GM23338 (cell line): Measurements from ENCODE around the gene SDC1.

Experiments used
- CREB1 ChIP-seq: fragments of 250-450 bp; sonication (Bioruptor Pico); IDR thresholded peaks from 2 replicates; pipeline ENCODE4 v1.5.0; 2020; ENCODE audit warnings: low read depth, mild to moderate bottlenecking, moderate library complexity
- CTCF ChIP-seq, 2 experiments: fragments of 200-600 bp in 1 of 2; sonication (generic) in 1 of 2; conservative IDR thresholded peaks; 2 replicates each; pipeline versions ENCODE4 v1.5.1 to v1.6.1; 2016 to 2017; ENCODE audit warnings: antibody characterized with exemption in 2 of 2, low read depth in 2 of 2, mild to moderate bottlenecking in 2 of 2, moderate library complexity in 1 of 2
- ETS1 ChIP-seq: IDR thresholded peaks from 2 replicates; pipeline ENCODE4 v1.6.1; 2016; ENCODE audit warnings: antibody characterized with exemption
- EZH2 ChIP-seq: fragments of 200-600 bp; sonication (generic); IDR thresholded peaks from one replicate; pipeline ENCODE4 v1.8.0; 2017; ENCODE audit warnings: antibody characterized with exemption, mild to moderate bottlenecking, low read depth; ENCODE audit not compliant: unreplicated experiment
- EZH2phosphoT487 ChIP-seq: fragments of 200-600 bp; sonication (generic); IDR thresholded peaks from one replicate; pipeline ENCODE4 v1.8.1; 2018; ENCODE audit warnings: antibody characterized with exemption; ENCODE audit not compliant: unreplicated experiment
- JUNB ChIP-seq: IDR thresholded peaks from one replicate; pipeline ENCODE4 v1.6.1; 2016; ENCODE audit warnings: antibody characterized with exemption; ENCODE audit not compliant: unreplicated experiment
- NANOG ChIP-seq: IDR thresholded peaks from 2 replicates; pipeline ENCODE4 v1.6.1; 2016; ENCODE audit warnings: antibody characterized with exemption, borderline replicate concordance
- POLR2AphosphoS5 ChIP-seq: IDR thresholded peaks from 2 replicates; pipeline ENCODE4 v1.6.1; 2016; ENCODE audit warnings: antibody characterized with exemption, low read depth
- REST ChIP-seq: IDR thresholded peaks from one replicate; pipeline ENCODE4 v1.6.1; 2018; ENCODE audit warnings: antibody characterized with exemption; ENCODE audit not compliant: unreplicated experiment

GRCh38 chr2:20222769-20223406 is 2.0 kb downstream of the SDC1 start:
- TF ChIP-seq REST (no peak), EZH2phosphoT487 (no peak), CTCF (conservative IDR thresholded peaks at IDR 0.05; ENCODE audit: low read depth in 2 of 2) (no peak), CREB1 (CRISPR knock-in tag) (no peak), POLR2AphosphoS5 (no peak), EZH2 (no peak), NANOG (no peak), JUNB (no peak), ETS1 (no peak; the same call in 1 of the 2 replicates)
